HG02678 (cell line): ENCODE results near the gene ARID2.

Source experiments
- ATAC-seq: cut with Tn5 transposase; IDR thresholded peaks from one replicate; pipeline ENCODE4 v1.9.1; 2021; ENCODE audit warnings: mild to moderate bottlenecking, moderate library complexity; ENCODE audit not compliant: unreplicated experiment

Gene ARID2

DNA sequence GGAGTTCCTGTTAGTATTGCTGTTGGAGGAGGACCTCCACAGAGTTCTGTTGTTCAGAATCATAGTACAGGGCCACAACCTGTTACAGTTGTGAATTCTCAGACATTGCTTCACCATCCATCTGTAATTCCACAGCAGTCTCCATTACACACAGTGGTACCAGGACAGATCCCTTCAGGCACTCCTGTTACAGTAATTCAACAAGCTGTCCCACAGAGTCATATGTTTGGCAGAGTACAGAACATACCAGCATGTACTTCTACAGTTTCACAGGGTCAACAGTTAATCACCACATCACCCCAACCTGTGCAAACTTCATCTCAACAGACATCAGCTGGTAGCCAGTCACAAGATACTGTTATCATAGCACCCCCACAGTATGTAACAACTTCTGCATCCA is 120.8 kb downstream of the ARID2 start:
- no peak for ATAC-seq

- ATAC-seq: no peak
These were observed 123.0 kb downstream of the ARID2 start for GRCh38 chr12:45852508-45852907.

GRCh38 chr12:45853550-45853949 is 124.0 kb downstream of the ARID2 start:
- ATAC-seq: no peak

- no peak for ATAC-seq
These were observed 133.8 kb downstream of the ARID2 start for GRCh38 chr12:45863332-45863731.

- no peak for ATAC-seq
These were observed 136.8 kb downstream of the ARID2 start for GRCh38 chr12:45866299-45866698.

DNA sequence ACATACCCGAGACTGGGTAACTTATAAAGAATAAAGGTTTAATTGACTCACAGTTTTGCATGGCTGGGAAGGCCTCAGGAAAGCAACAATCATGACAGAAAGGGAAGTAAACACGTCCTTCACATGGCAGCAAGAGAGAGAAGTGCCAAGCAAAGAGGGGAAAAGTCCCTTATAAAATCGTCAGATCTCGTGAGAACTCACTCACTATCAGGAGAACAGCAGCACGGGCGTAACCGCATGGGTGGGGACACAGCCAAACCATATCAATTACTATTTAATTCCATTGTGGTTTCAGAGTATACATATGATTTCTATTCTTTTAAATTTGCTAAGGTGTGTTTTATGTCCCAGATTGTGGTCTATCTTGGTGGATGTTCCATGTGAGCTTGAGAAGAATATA is 142.9 kb downstream of the ARID2 start:
- no peak for ATAC-seq

- ATAC-seq: no peak
These were observed 147.6 kb downstream of the ARID2 start for GRCh38 chr12:45877069-45877468.

GRCh38 chr12:45878630-45879255 is 149.2 kb downstream of the ARID2 start:
- ATAC-seq: no peak

DNA sequence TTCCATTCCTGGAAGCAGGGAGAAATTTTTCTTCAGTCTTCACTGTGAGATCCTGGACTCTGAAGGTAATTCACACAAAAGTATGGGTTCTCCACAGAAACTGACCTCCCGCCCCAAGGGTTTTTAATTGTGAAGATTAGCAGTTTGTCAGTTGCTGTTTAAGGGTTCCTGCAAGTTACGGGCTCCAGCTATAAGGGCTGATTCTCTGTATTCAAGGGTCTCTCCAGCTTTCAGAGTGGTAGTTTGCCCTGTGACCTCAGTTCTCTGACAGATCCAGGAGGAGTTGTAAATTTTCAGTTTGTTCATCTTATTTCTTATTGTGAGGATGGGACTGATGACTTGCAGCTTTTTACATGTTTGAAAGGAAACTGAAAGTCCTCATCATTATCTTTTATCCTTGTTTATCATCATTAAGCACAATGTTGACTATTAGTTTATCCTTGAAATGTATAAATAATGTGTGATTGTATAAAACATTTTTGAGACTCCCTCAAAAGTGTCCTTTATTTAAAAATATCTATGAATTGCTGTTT is 149.9 kb downstream of the ARID2 start:
- no peak for ATAC-seq

DNA sequence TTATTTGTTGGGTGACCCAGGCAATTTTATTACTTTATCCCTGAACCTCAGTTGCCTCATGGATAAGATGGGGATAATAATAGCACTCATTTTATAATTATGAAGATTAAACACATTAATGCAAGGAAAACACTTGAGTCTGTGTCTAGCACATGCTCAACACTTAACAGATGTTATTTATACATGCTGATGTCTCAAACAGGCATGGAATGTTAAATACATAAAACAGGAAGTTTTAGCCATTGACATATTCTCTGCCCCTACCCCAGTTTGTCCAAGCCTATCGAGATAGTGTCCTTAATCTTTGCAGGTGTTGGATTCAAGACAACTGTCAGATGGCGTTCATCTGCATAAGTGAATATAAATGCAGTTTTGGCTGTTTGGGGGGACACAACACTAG is 151.0 kb downstream of the ARID2 start:
- no peak for ATAC-seq

DNA sequence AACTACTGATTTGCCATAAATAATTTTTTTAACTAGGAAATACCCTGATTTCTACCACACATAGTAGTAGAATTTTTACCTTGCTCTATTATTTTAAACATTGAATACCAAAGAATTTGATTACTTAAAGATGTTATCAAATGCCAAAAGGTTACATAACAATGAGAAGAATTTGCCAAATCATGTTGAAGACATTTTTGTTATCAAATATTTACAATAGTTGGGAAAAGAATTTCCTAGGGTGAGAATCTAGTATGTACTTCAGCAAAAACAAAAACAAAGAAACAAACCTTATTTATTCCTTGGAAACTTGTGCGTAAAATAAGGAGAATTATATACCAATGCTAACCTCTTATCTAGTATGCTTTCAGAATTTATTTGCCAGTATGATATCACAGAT is 153.7 kb downstream of the ARID2 start:
- no peak for ATAC-seq

GRCh38 chr12:45886685-45887084 is 157.2 kb downstream of the ARID2 start:
- ATAC-seq: no peak

- ATAC-seq: no peak
These were observed 158.0 kb downstream of the ARID2 start for GRCh38 chr12:45887544-45887943.

DNA sequence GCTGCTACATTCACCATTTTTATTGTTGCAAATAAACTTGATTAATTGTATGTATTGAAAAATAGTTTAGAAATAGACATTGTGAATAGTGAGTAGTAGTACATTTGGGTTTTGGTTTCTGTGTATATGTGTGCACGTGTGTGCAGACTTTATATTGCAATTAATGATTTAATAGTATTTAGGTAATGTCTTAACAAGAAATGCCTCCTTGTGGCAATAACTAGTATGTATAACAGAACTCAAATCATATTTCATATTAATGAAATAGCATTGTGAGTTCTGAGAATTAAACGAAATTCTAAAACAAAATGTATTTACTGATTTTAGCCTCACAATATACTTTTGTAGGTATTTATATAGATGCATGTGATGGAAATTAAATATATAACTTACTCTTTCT is 160.8 kb downstream of the ARID2 start:
- ATAC-seq: no peak

DNA sequence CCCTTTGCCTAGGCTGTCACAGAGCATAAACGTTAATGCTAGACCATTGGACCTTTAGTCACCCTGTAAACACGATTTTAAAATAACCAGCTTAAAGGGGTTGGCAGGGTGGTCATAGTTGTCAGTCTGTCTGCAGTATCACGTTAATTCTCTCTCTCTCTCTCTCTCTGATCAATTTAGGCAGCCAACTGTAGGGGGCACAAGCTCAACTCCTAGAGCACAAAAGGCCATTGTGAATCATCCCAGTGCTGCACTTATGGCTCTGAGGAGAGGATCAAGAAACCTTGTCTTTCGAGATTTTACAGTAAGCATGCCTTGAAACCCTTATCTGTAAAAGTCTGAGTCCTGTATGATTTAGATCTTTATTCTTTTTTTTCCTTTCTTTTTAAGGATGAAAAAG is 163.7 kb downstream of the ARID2 start:
- no peak for ATAC-seq

GRCh38 chr12:45895961-45896360 is 166.5 kb downstream of the ARID2 start:
- no peak for ATAC-seq

DNA sequence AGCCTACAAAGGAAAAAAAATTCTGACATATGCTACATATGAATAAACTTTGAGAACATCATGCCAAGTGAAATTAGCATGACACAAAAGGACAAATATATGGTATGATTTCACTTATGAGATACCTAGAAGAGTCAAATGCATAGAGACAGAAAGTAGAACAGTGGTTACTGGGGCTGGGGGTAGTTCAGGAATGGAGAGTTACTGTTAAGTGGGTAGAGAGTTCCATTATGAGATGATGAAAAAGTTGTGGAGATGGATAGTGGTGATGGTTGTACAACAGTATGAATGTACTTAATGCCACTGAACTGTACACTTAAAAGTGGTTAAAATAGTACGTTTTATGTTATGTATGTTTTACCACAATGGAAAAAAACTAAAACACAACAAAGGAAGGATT is 168.6 kb downstream of the ARID2 start:
- no peak for ATAC-seq

- ATAC-seq: peak; percentile 88
These were observed 178.4 kb downstream of the ARID2 start for GRCh38 chr12:45907955-45908354.

- no peak for ATAC-seq
These were observed 179.7 kb downstream of the ARID2 start for GRCh38 chr12:45909041-45909713.

DNA sequence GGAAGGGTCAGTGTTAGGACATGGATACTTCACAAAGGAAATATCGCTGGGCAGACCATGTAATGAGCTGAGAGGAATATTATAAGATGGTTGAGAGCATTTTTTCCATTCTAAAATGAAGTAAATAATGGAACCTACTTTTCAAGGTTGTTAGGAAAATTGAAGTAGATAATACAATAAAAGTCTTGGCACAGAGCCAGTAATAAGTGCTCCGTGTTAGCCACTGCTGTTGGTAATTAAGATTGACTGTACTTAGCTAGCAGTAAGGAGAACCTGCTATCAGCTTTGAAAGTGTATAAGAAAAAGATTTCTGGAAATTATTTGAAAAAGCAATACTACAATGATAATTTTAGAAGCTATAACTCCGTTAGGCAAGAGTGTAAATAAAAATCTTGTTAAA is 183.3 kb downstream of the ARID2 start:
- no peak for ATAC-seq

GRCh38 chr12:45913631-45914030 is 184.1 kb downstream of the ARID2 start:
- ATAC-seq: no peak

GRCh38 chr12:45914090-45914489 is 184.6 kb downstream of the ARID2 start:
- no peak for ATAC-seq

DNA sequence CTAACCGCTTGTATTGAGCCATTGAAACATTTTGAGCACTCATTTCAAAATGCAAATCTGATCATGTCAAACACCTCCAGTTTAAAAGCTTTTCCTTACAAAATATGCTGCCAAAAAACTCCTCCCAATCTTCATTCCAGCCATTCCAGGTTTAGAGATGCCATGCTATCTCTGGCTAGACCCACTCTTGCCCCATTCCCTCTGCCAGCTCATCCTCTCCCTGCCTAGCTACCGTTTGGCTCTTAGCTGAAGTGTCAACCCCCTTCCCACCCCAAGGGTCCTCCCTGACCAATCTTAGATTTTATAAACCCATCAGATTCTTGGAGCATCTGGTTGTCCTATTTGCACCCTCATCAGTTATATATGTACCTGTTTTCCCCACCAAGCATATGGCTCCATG is 185.9 kb downstream of the ARID2 start:
- ATAC-seq: no peak
